OCI-LY3 (cell line): Measurements from ENCODE around the gene TMEM8B.

ENCODE experiments used
- H2AFZ ChIP-seq: fragments of 200-600, 300-600 bp; shearing (Covaris generic); 2 replicates; pipeline ENCODE4 v1.6.0; 2014; ENCODE audit warnings: antibody characterized with exemption, low read depth, low read length
- H3K27ac ChIP-seq: fragments of 200-600, 300-600 bp; sonication (generic); 2 replicates; pipeline ENCODE4 v1.5.1; 2014; ENCODE audit warnings: mild to moderate bottlenecking, low read length, moderate library complexity, mixed read lengths
- H3K27me3 ChIP-seq: fragments of 200-600, 300-600 bp; sonication (generic); 2 replicates; pipeline ENCODE4 v1.6.1; 2014; ENCODE audit warnings: low read depth, low read length, mixed read lengths
- H3K36me3 ChIP-seq: fragments of 200-600, 300-600 bp; sonication (generic); replicated peaks from 2 replicates; pipeline ENCODE3; 2014; ENCODE audit warnings: low read depth, low read length, mixed read lengths
- H3K4me1 ChIP-seq: fragments of 300-600, 200-600 bp; sonication (generic); 2 replicates; pipeline ENCODE4 v1.6.1; 2014; ENCODE audit warnings: low read length, mixed read lengths
- H3K4me2 ChIP-seq: fragments of 200-600, 300-600 bp; sonication (generic); 2 replicates; pipeline ENCODE4 v1.6.1; 2014; ENCODE audit warnings: low read length, mixed read lengths
- H3K4me3 ChIP-seq: fragments of 300-600, 200-600 bp; sonication (generic); 2 replicates; pipeline ENCODE4 v1.5.1; 2014; ENCODE audit warnings: antibody characterized with exemption, mild to moderate bottlenecking, low read length, moderate library complexity
- H3K79me2 ChIP-seq: fragments of 300-600, 200-600 bp; shearing (Covaris generic); 2 replicates; pipeline ENCODE4 v1.6.1; 2014; ENCODE audit warnings: mild to moderate bottlenecking, low read length, mixed read lengths
- H3K9ac ChIP-seq: fragments of 300-600, 200-600 bp; shearing (Covaris generic); 2 replicates; pipeline ENCODE4 v1.6.0; 2014; ENCODE audit warnings: mild to moderate bottlenecking, low read length, moderate library complexity
- H3K9me3 ChIP-seq: fragments of 200-600, 300-600 bp; shearing (Covaris generic); 2 replicates; pipeline ENCODE4 v1.6.1; 2014; ENCODE audit warnings: low read length, mixed read lengths; ENCODE audit not compliant: insufficient read depth
- H4K20me1 ChIP-seq: fragments of 200-600, 300-600 bp; sonication (generic); 2 replicates; pipeline ENCODE4 v1.6.1; 2016; ENCODE audit warnings: low read length, mixed read lengths; ENCODE audit not compliant: insufficient read depth
- EZH2phosphoT487 ChIP-seq: fragments of 200-600 bp; shearing (Covaris generic); IDR thresholded peaks from 2 replicates; pipeline ENCODE4 v1.6.1; 2018; ENCODE audit warnings: antibody characterized with exemption, mixed run types, low read depth
- TF ChIP-seq, protein P1 (sequence below): fragments of 200-600, 300-600 bp; sonication (generic); IDR thresholded peaks from 2 replicates; pipeline ENCODE4 v1.5.1; 2014; ENCODE audit warnings: antibody characterized with exemption, low read length, low read depth

Gene TMEM8B

GRCh38 chr9:35868933-35869332, 39.9 kb downstream of the TMEM8B start:
- Histone ChIP-seq H3K4me1 (no peaks in the 10 kb centered on the region), H3K79me2 (no peaks in the 10 kb centered on the region), H4K20me1 (no peaks in the 10 kb centered on the region), H3K36me3 (no peaks in the 10 kb centered on the region), H3K27ac (no peak overlapping the region), H3K4me2 (no peak overlapping the region), H3K9ac (no peak overlapping the region), H3K9me3 (no peaks in the 10 kb centered on the region), H2AFZ (no peak overlapping the region), H3K4me3 (no peak overlapping the region), H3K27me3 (no peaks in the 10 kb centered on the region)
- no peak for TF ChIP-seq EZH2phosphoT487
- TF ChIP-seq, protein P1, sequence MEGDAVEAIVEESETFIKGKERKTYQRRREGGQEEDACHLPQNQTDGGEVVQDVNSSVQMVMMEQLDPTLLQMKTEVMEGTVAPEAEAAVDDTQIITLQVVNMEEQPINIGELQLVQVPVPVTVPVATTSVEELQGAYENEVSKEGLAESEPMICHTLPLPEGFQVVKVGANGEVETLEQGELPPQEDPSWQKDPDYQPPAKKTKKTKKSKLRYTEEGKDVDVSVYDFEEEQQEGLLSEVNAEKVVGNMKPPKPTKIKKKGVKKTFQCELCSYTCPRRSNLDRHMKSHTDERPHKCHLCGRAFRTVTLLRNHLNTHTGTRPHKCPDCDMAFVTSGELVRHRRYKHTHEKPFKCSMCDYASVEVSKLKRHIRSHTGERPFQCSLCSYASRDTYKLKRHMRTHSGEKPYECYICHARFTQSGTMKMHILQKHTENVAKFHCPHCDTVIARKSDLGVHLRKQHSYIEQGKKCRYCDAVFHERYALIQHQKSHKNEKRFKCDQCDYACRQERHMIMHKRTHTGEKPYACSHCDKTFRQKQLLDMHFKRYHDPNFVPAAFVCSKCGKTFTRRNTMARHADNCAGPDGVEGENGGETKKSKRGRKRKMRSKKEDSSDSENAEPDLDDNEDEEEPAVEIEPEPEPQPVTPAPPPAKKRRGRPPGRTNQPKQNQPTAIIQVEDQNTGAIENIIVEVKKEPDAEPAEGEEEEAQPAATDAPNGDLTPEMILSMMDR, result no peak

- H3K36me3 ChIP-seq, result no peaks in the 10 kb centered on the region
- no peaks in the 10 kb centered on the region for H3K9me3 ChIP-seq
- H3K9ac ChIP-seq, result no peak overlapping the region
- H3K27me3 ChIP-seq, result no peaks in the 10 kb centered on the region
- H3K4me3 ChIP-seq, result no peak overlapping the region
- H3K4me1 ChIP-seq, result no peaks in the 10 kb centered on the region
- no peak overlapping the region for H3K4me2 ChIP-seq
- no peak overlapping the region for H3K27ac ChIP-seq
- no peak overlapping the region for H2AFZ ChIP-seq
- no peaks in the 10 kb centered on the region for H4K20me1 ChIP-seq
- H3K79me2 ChIP-seq, result no peaks in the 10 kb centered on the region
- TF ChIP-seq EZH2phosphoT487, result no peak
- TF ChIP-seq, protein P1, result no peak
These were observed 40.7 kb downstream of the TMEM8B start for GRCh38 chr9:35869621-35870216.

- no peak within 1 kb of the TSS for H3K9ac ChIP-seq
- H3K9me3 ChIP-seq, result no peaks in the 10 kb centered on the region
- no peaks in the 10 kb centered on the region for H3K27me3 ChIP-seq
These were observed 41.4 kb downstream of the TMEM8B start, which contains the start of gene OR13J1 for GRCh38 chr9:35870351-35870923. OR13J1 (minus strand) TSS chr9:35870401; CDS start chr9:35870401, 0 bp downstream.

GRCh38 chr9:35871545-35871944, 42.5 kb downstream of the TMEM8B start:
- Histone ChIP-seq H3K4me1 (no peaks in the 10 kb centered on the region), H3K79me2 (no peaks in the 10 kb centered on the region), H3K4me2 (no peak overlapping the region), H4K20me1 (no peaks in the 10 kb centered on the region), H3K9me3 (no peaks in the 10 kb centered on the region), H3K27ac (no peak overlapping the region), H3K4me3 (no peak overlapping the region), H3K36me3 (no peaks in the 10 kb centered on the region), H2AFZ (no peak overlapping the region), H3K9ac (no peak overlapping the region), H3K27me3 (peaks cover 7% of the 10 kb centered on the region; the same call in 1 of the 2 replicates)
- TF ChIP-seq, protein P1, result no peak
- TF ChIP-seq EZH2phosphoT487, result no peak

More at GRCh38 chr9:35870351-35870923, 41.4 kb downstream of the TMEM8B start, which contains the start of gene OR13J1:
- Histone ChIP-seq H3K4me3 (no peak within 1 kb of the TSS), H3K27ac (no peak within 1 kb of the TSS), H3K36me3 (no peaks in the 10 kb centered on the region), H2AFZ (no peak within 1 kb of the TSS), H3K4me2 (no peak within 1 kb of the TSS), H3K4me1 (no peaks in the 10 kb centered on the region), H4K20me1 (no peaks in the 10 kb centered on the region), H3K79me2 (no peaks in the 10 kb centered on the region)
- TF ChIP-seq, protein P1, result no peak
- TF ChIP-seq EZH2phosphoT487, result no peak
